HEK293 (cell line): ENCODE measurements around the gene BRINP2.

ENCODE experiments used
- ZNF530 ChIP-seq: fragments of 450-650 bp; formaldehyde crosslinking; IDR thresholded peaks from 2 replicates; pipeline ENCODE4 v1.5.1; 2016; ENCODE audit warnings: low read depth, missing biosample characterization, missing genetic modification characterization
- ZNF654 ChIP-seq: fragments of 450-650 bp; formaldehyde crosslinking; IDR thresholded peaks from 2 replicates; pipeline ENCODE4 v1.5.1; 2016; ENCODE audit warnings: low read depth, missing biosample characterization, missing genetic modification characterization
- TF ChIP-seq, protein P1 (sequence below): fragments of 450-650 bp; formaldehyde crosslinking; IDR thresholded peaks from 2 replicates; pipeline ENCODE4 v1.5.1; 2016; ENCODE audit warnings: missing biosample characterization, missing genetic modification characterization

DNA sequence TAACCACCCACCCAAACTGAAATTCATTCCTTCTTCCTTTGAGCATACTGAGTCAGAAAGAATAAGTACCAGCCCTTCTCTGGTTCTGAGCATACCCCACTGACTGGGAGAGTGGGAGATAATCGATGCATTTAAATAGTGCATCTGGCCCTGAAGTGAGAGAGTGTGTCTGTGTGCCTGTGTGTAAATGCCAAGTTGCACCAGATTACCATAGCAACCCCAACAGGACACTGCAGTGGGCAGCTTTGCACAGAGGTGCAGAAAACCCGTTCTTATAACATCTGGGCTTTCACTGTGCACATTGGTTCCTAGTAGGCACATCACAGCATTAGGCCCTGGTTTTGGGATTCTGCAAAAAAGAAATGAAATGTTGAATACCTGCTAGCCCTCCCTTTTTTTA lies 8.5 kb upstream of the BRINP2 start:
- TF ChIP-seq ZNF654 (tag by site-specific recombination) = no peak
- TF ChIP-seq, protein P1, sequence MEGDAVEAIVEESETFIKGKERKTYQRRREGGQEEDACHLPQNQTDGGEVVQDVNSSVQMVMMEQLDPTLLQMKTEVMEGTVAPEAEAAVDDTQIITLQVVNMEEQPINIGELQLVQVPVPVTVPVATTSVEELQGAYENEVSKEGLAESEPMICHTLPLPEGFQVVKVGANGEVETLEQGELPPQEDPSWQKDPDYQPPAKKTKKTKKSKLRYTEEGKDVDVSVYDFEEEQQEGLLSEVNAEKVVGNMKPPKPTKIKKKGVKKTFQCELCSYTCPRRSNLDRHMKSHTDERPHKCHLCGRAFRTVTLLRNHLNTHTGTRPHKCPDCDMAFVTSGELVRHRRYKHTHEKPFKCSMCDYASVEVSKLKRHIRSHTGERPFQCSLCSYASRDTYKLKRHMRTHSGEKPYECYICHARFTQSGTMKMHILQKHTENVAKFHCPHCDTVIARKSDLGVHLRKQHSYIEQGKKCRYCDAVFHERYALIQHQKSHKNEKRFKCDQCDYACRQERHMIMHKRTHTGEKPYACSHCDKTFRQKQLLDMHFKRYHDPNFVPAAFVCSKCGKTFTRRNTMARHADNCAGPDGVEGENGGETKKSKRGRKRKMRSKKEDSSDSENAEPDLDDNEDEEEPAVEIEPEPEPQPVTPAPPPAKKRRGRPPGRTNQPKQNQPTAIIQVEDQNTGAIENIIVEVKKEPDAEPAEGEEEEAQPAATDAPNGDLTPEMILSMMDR (tag by site-specific recombination) = no peak
- no peak for TF ChIP-seq ZNF530 (tag by site-specific recombination)
